Body of pancreas (tissue), 4 donors: ENCODE data around the gene MICAL1.

Source experiments
- CTCF ChIP-seq, 7 experiments: fragments of 450-650 bp in 4 of 7; fragments of 200-600 bp in 3 of 7; sonication (generic) in 3 of 7; IDR thresholded peaks; one replicate each; pipeline ENCODE4 v1.5.1; 2016 to 2019; ENCODE audit warnings: antibody characterized with exemption in 7 of 7
- POLR2A ChIP-seq, 3 donors: fragments of 450-650 bp; IDR thresholded peaks; one replicate each; pipeline ENCODE4 v1.6.1; 2016; ENCODE audit warnings: antibody characterized with exemption in 3 of 3, mild to moderate bottlenecking in 2 of 3

GRCh38 chr6:109486068-109486467 lies 30.5 kb upstream of the MICAL1 start:
- TF ChIP-seq CTCF (IDR thresholded peaks at IDR 0.05) (no peak), POLR2A (IDR thresholded peaks at IDR 0.05) (no peak)
